A549 (cell line): Measurements from ENCODE around the gene ARHGAP44. TPM values are rescaled to one million over a fixed set of nuclear protein-coding genes. Genes with fewer than 3 reads are reported as not detected.

Source experiments
- ATAC-seq, 2 experiments: fragments of 200-7000 bp in 1 of 2; fragments of >200 bp in 1 of 2; cut with Nextera tagmentation in 1 of 2; cut with Tn5 transposase in 1 of 2; 3 replicates each; pipeline versions ENCODE4 v1.8.0 to v1.9.1; 2018 to 2020; ENCODE audit warnings: mild to moderate bottlenecking in 1 of 2, moderate library complexity in 1 of 2
- CTCF ChIA-PET: fragments of 300-600 bp; sonication (Branson Sonifier 250); formaldehyde crosslinking; extraction: SDS; loops from one replicate; lab custom pipeline; 2021; ENCODE audit warnings: antibody characterized with exemption, inconsistent platforms; lab: Yijun Ruan, JAX
- POLR2A ChIA-PET: fragments of 350-600 bp; formaldehyde crosslinking; extraction: SDS; loops from one replicate; lab custom pipeline; 2021; ENCODE audit warnings: antibody characterized with exemption, inconsistent platforms; lab: Yijun Ruan, JAX
- DNase-seq, 2 experiments: peaks; one replicate each; pipeline versions ENCODE4 v3.0.0 to v3.0.0-alpha.2; 2011 to 2016; ENCODE audit warnings: low read depth in 1 of 2, low spot score in 1 of 2
- FAIRE-seq: peaks from 2 replicates; lab custom pipeline; 2011; peaks lifted over from hg19 to GRCh38; lab: Jason Lieb, UNC
- H3K27ac ChIP-seq, 2 experiments: fragments of >200 bp; sonication (Bioruptor Twin); formaldehyde crosslinking; 3 replicates each; pipeline ENCODE4 v1.5.1; 2016 to 2017
- H3K4me1 ChIP-seq: fragments of >200 bp; sonication (Bioruptor Twin); formaldehyde crosslinking; 3 replicates; pipeline ENCODE4 v1.6.1; 2016
- H3K4me2 ChIP-seq: fragments of >200 bp; sonication (Bioruptor Twin); formaldehyde crosslinking; 3 replicates; pipeline ENCODE4 v1.6.1; 2016
- H3K4me3 ChIP-seq: fragments of >200 bp; sonication (Bioruptor Twin); formaldehyde crosslinking; 3 replicates; pipeline ENCODE4 v1.5.1; 2016
- H3K9me3 ChIP-seq: fragments of >200 bp; sonication (Bioruptor Twin); formaldehyde crosslinking; 3 replicates; pipeline ENCODE4 v1.6.1; 2016
- ATOH8 ChIP-seq: fragments of 250-450 bp; sonication (Bioruptor Pico); IDR thresholded peaks from 2 replicates; pipeline ENCODE4 v1.5.0; 2020; ENCODE audit warnings: low read depth, mild to moderate bottlenecking, moderate library complexity
- BHLHE40 ChIP-seq: IDR thresholded peaks from 2 replicates; pipeline ENCODE4 v1.6.1; 2012; ENCODE audit warnings: low read depth, low read length, inconsistent platforms
- CBX2 ChIP-seq: fragments of 200-600 bp; sonication (generic); IDR thresholded peaks from 2 replicates; pipeline ENCODE4 v1.6.1; 2016; ENCODE audit warnings: low read depth, mild to moderate bottlenecking, borderline replicate concordance
- CBX8 ChIP-seq: fragments of 200-600 bp; sonication (generic); IDR thresholded peaks from 2 replicates; pipeline ENCODE4 v1.6.1; 2016
- CHD2 ChIP-seq: fragments of 150-350 bp; IDR thresholded peaks from 2 replicates; pipeline ENCODE4 v1.6.1; 2014; ENCODE audit warnings: low read length; ENCODE audit not compliant: partially characterized antibody
- CHD4 ChIP-seq: fragments of 200-600 bp; sonication (generic); IDR thresholded peaks from 2 replicates; pipeline ENCODE4 v1.6.1; 2016; ENCODE audit warnings: antibody characterized with exemption, mild to moderate bottlenecking, borderline replicate concordance
- CTCF ChIP-seq: fragments of >200 bp; sonication (Bioruptor Twin); formaldehyde crosslinking; IDR thresholded peaks from 3 replicates; pipeline ENCODE4 v1.5.1; 2016
- ELK1 ChIP-seq: fragments of 150-350 bp; IDR thresholded peaks from 2 replicates; pipeline ENCODE4 v1.6.1; 2014; ENCODE audit warnings: low read depth, mild to moderate bottlenecking, low read length
- EP300 ChIP-seq, 2 experiments: fragments of >200 bp; sonication (Bioruptor Twin); formaldehyde crosslinking; IDR thresholded peaks; 2 replicates in 1 of 2; 3 replicates in 1 of 2; pipeline ENCODE4 v1.6.1; 2016 to 2017
- GATA3 ChIP-seq: IDR thresholded peaks from 2 replicates; pipeline ENCODE4 v1.6.1; 2012; ENCODE audit warnings: borderline replicate concordance
- HDAC2 ChIP-seq: fragments of 200-600 bp; sonication (generic); IDR thresholded peaks from 2 replicates; pipeline ENCODE4 v1.6.1; 2016
- HOXA7 ChIP-seq: fragments of 250-450 bp; sonication (Bioruptor Pico); IDR thresholded peaks from 2 replicates; pipeline ENCODE4 v1.5.0; 2020; ENCODE audit warnings: mild to moderate bottlenecking, moderate library complexity
- HOXB13 ChIP-seq: fragments of 250-450 bp; sonication (Bioruptor Pico); IDR thresholded peaks from 2 replicates; pipeline ENCODE4 v1.5.0; 2020; ENCODE audit warnings: low read depth, mild to moderate bottlenecking, moderate library complexity
- HOXB5 ChIP-seq: fragments of 250-450 bp; sonication (Bioruptor Pico); IDR thresholded peaks from 2 replicates; pipeline ENCODE4 v1.5.0; 2020; ENCODE audit warnings: mild to moderate bottlenecking, moderate library complexity
- KDM5A ChIP-seq: fragments of 200-600 bp; sonication (generic); IDR thresholded peaks from 2 replicates; pipeline ENCODE4 v1.6.1; 2016; ENCODE audit warnings: antibody characterized with exemption, mild to moderate bottlenecking
- MAFK ChIP-seq: fragments of 450-650 bp; IDR thresholded peaks from 2 replicates; pipeline ENCODE4 v1.6.1; 2014; ENCODE audit not compliant: partially characterized antibody
- MAZ ChIP-seq: fragments of 150-350 bp; IDR thresholded peaks from 2 replicates; pipeline ENCODE4 v1.6.1; 2014; ENCODE audit warnings: antibody characterized with exemption, low read depth, low read length, borderline replicate concordance
- MYC ChIP-seq: IDR thresholded peaks from 2 replicates; pipeline ENCODE4 v1.6.1; 2012; ENCODE audit warnings: mild to moderate bottlenecking, inconsistent platforms, low read length, improper control_type of control experiment, borderline replicate concordance
- NFE2L2 ChIP-seq: fragments of 150-350 bp; conservative IDR thresholded peaks from 2 replicates; pipeline ENCODE4 v1.6.1; 2014; ENCODE audit warnings: low read length
- NPAS2 ChIP-seq: fragments of 250-450 bp; sonication (Bioruptor Pico); IDR thresholded peaks from 2 replicates; pipeline ENCODE4 v1.8.0; 2022; ENCODE audit warnings: mild to moderate bottlenecking, moderate library complexity, borderline replicate concordance
- PBX3 ChIP-seq: IDR thresholded peaks from 2 replicates; pipeline ENCODE4 v1.6.1; 2012
- POLR2A ChIP-seq: IDR thresholded peaks from 2 replicates; pipeline ENCODE4 v1.6.1; 2012; ENCODE audit warnings: mild to moderate bottlenecking, low read length
- RAD21 ChIP-seq, 2 experiments: fragments of >200 bp in 1 of 2; sonication (Bioruptor Twin) in 1 of 2; formaldehyde crosslinking in 1 of 2; IDR thresholded peaks in 1 of 2; conservative IDR thresholded peaks in 1 of 2; 2 replicates in 1 of 2; 3 replicates in 1 of 2; pipeline ENCODE4 v1.6.1; 2012 to 2018; ENCODE audit warnings: inconsistent platforms in 1 of 2
- RARB ChIP-seq: fragments of 250-450 bp; sonication (Bioruptor Pico); IDR thresholded peaks from 2 replicates; pipeline ENCODE4 v1.8.0; 2021; ENCODE audit warnings: mild to moderate bottlenecking, moderate library complexity
- RCOR1 ChIP-seq: fragments of 150-350 bp; IDR thresholded peaks from 2 replicates; pipeline ENCODE4 v1.6.1; 2014; ENCODE audit warnings: antibody characterized with exemption, low read length, low read depth
- SREBF2 ChIP-seq: fragments of 450-650 bp; IDR thresholded peaks from 2 replicates; pipeline ENCODE4 v1.6.1; 2014; ENCODE audit warnings: mild to moderate bottlenecking, moderate library complexity
- TP53 ChIP-seq: fragments of 250-450 bp; sonication (Bioruptor Pico); IDR thresholded peaks from 2 replicates; pipeline ENCODE4 v1.5.0; 2021; ENCODE audit warnings: mild to moderate bottlenecking, moderate library complexity
- ZC3H11A ChIP-seq: fragments of 450-650 bp; IDR thresholded peaks from 2 replicates; pipeline ENCODE4 v1.6.1; 2014; ENCODE audit warnings: antibody characterized with exemption, mild to moderate bottlenecking
- ZFP36 ChIP-seq: fragments of 450-650 bp; IDR thresholded peaks from 2 replicates; pipeline ENCODE4 v1.6.1; 2014; ENCODE audit warnings: borderline replicate concordance; ENCODE audit not compliant: partially characterized antibody
- WGBS: methylation state at CpG from one replicate; pipeline ENCODE4 v1.1.6; 2017; ENCODE audit errors: missing lambda C conversion rate; 5-methylcytosine and 5-hydroxymethylcytosine counted together
- polyA plus RNA-seq, 4 experiments: library from polyadenylated mRNA; depleted of rRNA in 3 of 4; stranded (reverse); fragments of >200 nt; fragmentation: RNase III in 1 of 4; extraction: RNeasy Plus Mini Kit Qiagen cat#74134 plus additional on column Dnase treatment in 1 of 4; gene quantifications; 2 replicates in 3 of 4; 3 replicates in 1 of 4; pipeline ENCODE4 v1.2.3, GENCODE V29; 2011 to 2017

The ARHGAP44 gene
- polyA plus RNA-seq, 2 of the 4 experiments (the other 2 are of a cell fraction), result 4.1 to 4.2 TPM

- no peak for TF ChIP-seq KDM5A
- TF ChIP-seq POLR2A, result no peak
- TF ChIP-seq CHD4, result no peak
- no peak for TF ChIP-seq RARB (CRISPR knock-in tag)
- TF ChIP-seq RAD21 (conservative IDR thresholded peaks at IDR 0.05 in 1 of 2, IDR thresholded peaks at IDR 0.05 in 1 of 2), result no peak
- no peak for TF ChIP-seq HDAC2
- TF ChIP-seq NPAS2 (CRISPR knock-in tag), result no peak
- no peak for TF ChIP-seq TP53 (CRISPR knock-in tag)
- TF ChIP-seq EP300 (IDR thresholded peaks at IDR 0.05), result no peak
- no peak for TF ChIP-seq CTCF
- no peak for TF ChIP-seq MYC
- TF ChIP-seq BHLHE40, result no peak
- no peak for TF ChIP-seq CHD2
- no peak for TF ChIP-seq ELK1
- no peak for TF ChIP-seq HOXA7 (CRISPR knock-in tag)
- TF ChIP-seq GATA3, result no peak
- no peak for TF ChIP-seq RCOR1
- no peak for TF ChIP-seq MAZ
- ChIA-PET POLR2A (no interaction called here), CTCF (interaction anchor here (1.4 to 10.4 kb wide), 2 partner anchors 11 to 812 kb away, joined by 6 to 79 read pairs; no protein-coding TSS in a partner anchor)
- FAIRE-seq (no peak), ATAC-seq (no peak), DNase-seq (no peak)
- no peak overlapping the region for H3K4me2 ChIP-seq
- no peaks in the 10 kb centered on the region for H3K4me1 ChIP-seq
- 95% methylated on average over 14 of the region's 14 CpGs for WGBS
- H3K27ac ChIP-seq, result no peak overlapping the region
- no peak overlapping the region for H3K4me3 ChIP-seq
- no peaks in the 10 kb centered on the region for H3K9me3 ChIP-seq
Observed at GRCh38 chr17:12992676-12993075, 203.4 kb downstream of the ARHGAP44 start.

- no peak for DNase-seq
- Histone ChIP-seq H3K4me1 (no peaks in the 10 kb centered on the region), H3K4me2 (no peak overlapping the region), H3K27ac (no peak overlapping the region), H3K9me3 (no peaks in the 10 kb centered on the region), H3K4me3 (no peak overlapping the region)
- no peak for ATAC-seq
- no peak for FAIRE-seq
- WGBS, result 91% methylated on average over 14 of the region's 14 CpGs
- ChIA-PET CTCF (interaction anchor here (10.4 kb wide), 1 partner anchor 10 kb away, joined by 79 read pairs; no protein-coding TSS in a partner anchor), POLR2A (no interaction called here)
- TF ChIP-seq MAFK (no peak), SREBF2 (no peak), NFE2L2 (no peak), HOXB5 (no peak), HOXB13 (CRISPR knock-in tag) (no peak), RCOR1 (no peak), PBX3 (no peak), CBX8 (no peak), ATOH8 (CRISPR knock-in tag) (no peak), MYC (no peak), ZFP36 (no peak), CBX2 (no peak), ZC3H11A (no peak)
Observed at GRCh38 chr17:12993631-12994030, 204.3 kb downstream of the ARHGAP44 start.
